Hepatocyte (in vitro differentiated cells): ENCODE results near the gene CTNND2. TPM values are rescaled to one million over a fixed set of nuclear protein-coding genes. Genes with fewer than 3 reads are reported as not detected.

ENCODE experiments used
- DNase-seq: peaks from one replicate; pipeline ENCODE4 v3.0.0-alpha.2; 2016; ENCODE audit warnings: low spot score
- H2AFZ ChIP-seq: fragments of 200-600 bp; sonication (generic); 2 replicates; pipeline ENCODE4 v1.6.0; 2016; ENCODE audit warnings: antibody characterized with exemption, mild to moderate bottlenecking
- H3K27ac ChIP-seq: fragments of 200-600 bp; sonication (generic); 2 replicates; pipeline ENCODE4 v1.5.1; 2016; ENCODE audit warnings: mild to moderate bottlenecking
- H3K27me3 ChIP-seq: fragments of 200-600 bp; sonication (generic); 2 replicates; pipeline ENCODE4 v1.6.1; 2016
- H3K36me3 ChIP-seq: fragments of 200-600 bp; sonication (generic); replicated peaks from 2 replicates; pipeline ENCODE4 v1.5.1; 2016; ENCODE audit warnings: low read depth; ENCODE audit not compliant: insufficient read depth
- H3K4me1 ChIP-seq: fragments of 200-600 bp; sonication (generic); 2 replicates; pipeline ENCODE4 v1.5.1; 2016; ENCODE audit warnings: mild to moderate bottlenecking, moderate library complexity; ENCODE audit not compliant: insufficient read depth
- H3K4me2 ChIP-seq: fragments of 200-600 bp; sonication (generic); 2 replicates; pipeline ENCODE4 v1.6.0; 2016
- H3K4me3 ChIP-seq: fragments of 200-600 bp; sonication (generic); 2 replicates; pipeline ENCODE4 v1.5.1; 2016; ENCODE audit warnings: mild to moderate bottlenecking
- H3K79me2 ChIP-seq: fragments of 200-600 bp; sonication (generic); 2 replicates; pipeline ENCODE4 v1.6.0; 2017; ENCODE audit warnings: mild to moderate bottlenecking
- H3K9me2 ChIP-seq: fragments of 200-600 bp; sonication (generic); replicated peaks from 2 replicates; pipeline ENCODE4 v1.6.0; 2017; ENCODE audit warnings: mild to moderate bottlenecking; ENCODE audit not compliant: insufficient read depth
- H3K9me3 ChIP-seq: fragments of 200-600 bp; sonication (generic); 2 replicates; pipeline ENCODE4 v1.5.1; 2016; ENCODE audit warnings: low read depth, mild to moderate bottlenecking
- H4K20me1 ChIP-seq: fragments of 200-600 bp; sonication (generic); 2 replicates; pipeline ENCODE4 v1.6.0; 2016; ENCODE audit warnings: mild to moderate bottlenecking; ENCODE audit not compliant: insufficient read depth, poor library complexity, severe bottlenecking
- CTCF ChIP-seq: fragments of 200-600 bp; sonication (generic); IDR thresholded peaks from 2 replicates; pipeline ENCODE4 v1.5.1; 2016; ENCODE audit warnings: antibody characterized with exemption, mild to moderate bottlenecking; ENCODE audit not compliant: poor library complexity
- EZH2 ChIP-seq: fragments of 200-600 bp; sonication (generic); IDR thresholded peaks from 2 replicates; pipeline ENCODE4 v1.6.1; 2016; ENCODE audit warnings: antibody characterized with exemption, mild to moderate bottlenecking, borderline replicate concordance
- EZH2phosphoT487 ChIP-seq: fragments of 200-600 bp; sonication (generic); IDR thresholded peaks from one replicate; pipeline ENCODE4 v1.6.1; 2018; ENCODE audit warnings: antibody characterized with exemption, mild to moderate bottlenecking, low read depth, moderate library complexity; ENCODE audit not compliant: unreplicated experiment, severe bottlenecking
- WGBS: methylation state at CpG from one replicate; pipeline ENCODE4 v1.1.6; 2016; ENCODE audit warnings: low lambda C conversion rate; ENCODE audit errors: missing lambda C conversion rate; 5-methylcytosine and 5-hydroxymethylcytosine counted together
- polyA plus RNA-seq: library from polyadenylated mRNA; unstranded; fragments of >200 nt; fragmentation: Nextera tagmentation; extraction: Ambion mirVana; gene quantifications from 2 replicates; pipeline ENCODE4 v1.2.1, GENCODE V29; 2016
- total RNA-seq: library from RNA; depleted of rRNA; stranded (reverse); fragments of >200 nt; gene quantifications from 2 replicates; pipeline ENCODE4 v1.2.3, GENCODE V29; 2014

Gene CTNND2
- total and polyA plus RNA-seq, 2 experiments from 2014 or later, result 27.5 to 30.3 TPM

DNA sequence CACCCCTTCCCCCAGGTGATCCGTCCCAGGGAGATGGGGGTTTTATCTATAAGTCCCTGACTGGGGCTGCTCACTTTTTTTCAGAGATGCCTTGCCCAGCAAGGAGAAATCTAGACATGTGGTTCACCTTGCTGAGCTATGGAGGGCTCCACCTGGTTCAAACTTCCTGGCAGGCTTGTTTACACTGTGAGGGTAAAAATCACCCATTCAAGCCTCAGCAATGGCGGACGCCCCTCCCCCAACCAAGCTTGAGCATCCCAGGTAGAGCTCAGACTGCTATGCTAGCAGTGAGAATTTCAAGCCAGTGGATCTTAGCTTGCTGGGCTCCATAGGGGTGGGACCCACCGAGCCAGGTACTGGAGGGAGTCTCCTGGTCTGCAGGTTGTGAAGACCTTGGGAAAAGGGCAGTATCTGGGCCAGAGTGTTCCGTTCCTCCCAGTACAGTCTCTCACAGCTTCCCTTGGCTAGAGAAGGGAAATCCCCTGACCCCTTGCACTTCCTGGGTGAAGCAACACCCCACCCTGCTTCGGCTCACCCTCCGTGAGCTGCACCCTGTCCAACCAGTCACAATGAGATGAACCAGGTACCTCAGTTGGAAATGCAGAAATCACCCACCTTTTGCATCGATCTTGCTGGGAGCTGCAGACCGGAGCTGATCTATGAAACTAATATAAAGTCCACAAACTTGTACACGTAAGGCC is 231.7 kb downstream of the CTNND2 start:
- Histone ChIP-seq H3K9me3 (no peaks in the 10 kb centered on the region), H3K9me2 (no peaks in the 10 kb centered on the region)

GRCh38 chr5:11658376-11658775 is 245.9 kb downstream of the CTNND2 start:
- 59% methylated on average over 5 of the region's 5 CpGs for WGBS
- Histone ChIP-seq H3K36me3 (no peaks in the 10 kb centered on the region), H4K20me1 (no peaks in the 10 kb centered on the region), H3K27me3 (no peaks in the 10 kb centered on the region), H2AFZ (no peak overlapping the region), H3K4me1 (no peaks in the 10 kb centered on the region), H3K9me2 (no peaks in the 10 kb centered on the region), H3K79me2 (no peaks in the 10 kb centered on the region), H3K9me3 (no peaks in the 10 kb centered on the region), H3K4me2 (no peak overlapping the region), H3K4me3 (no peak overlapping the region), H3K27ac (no peak overlapping the region)
- TF ChIP-seq CTCF, result no peak
- no peak for DNase-seq

More for the DNA sequence above, 231.7 kb downstream of the CTNND2 start:
- Histone ChIP-seq H3K4me2 (no peak overlapping the region), H2AFZ (no peak overlapping the region), H3K27me3 (no peaks in the 10 kb centered on the region), H3K4me3 (no peak overlapping the region), H3K79me2 (no peaks in the 10 kb centered on the region), H3K27ac (no peak overlapping the region), H3K36me3 (no peaks in the 10 kb centered on the region), H4K20me1 (no peaks in the 10 kb centered on the region), H3K4me1 (no peaks in the 10 kb centered on the region)
- 92% methylated on average over 10 of the region's 10 CpGs for WGBS
- TF ChIP-seq EZH2 (no peak), EZH2phosphoT487 (no peak), CTCF (no peak)
- no peak for DNase-seq

- Histone ChIP-seq H3K4me2 (no peak overlapping the region), H4K20me1 (no peaks in the 10 kb centered on the region), H3K27ac (no peak overlapping the region), H3K36me3 (no peaks in the 10 kb centered on the region), H3K9me3 (no peaks in the 10 kb centered on the region), H3K9me2 (no peaks in the 10 kb centered on the region), H3K79me2 (no peaks in the 10 kb centered on the region), H3K27me3 (no peaks in the 10 kb centered on the region), H2AFZ (no peak overlapping the region), H3K4me3 (no peak overlapping the region), H3K4me1 (no peaks in the 10 kb centered on the region)
- no peak for TF ChIP-seq EZH2phosphoT487
- 89% methylated on average over 4 of the region's 4 CpGs for WGBS
- no peak for DNase-seq
These were observed 247.3 kb downstream of the CTNND2 start for GRCh38 chr5:11656916-11657315.

- Histone ChIP-seq H3K27me3 (no peaks in the 10 kb centered on the region), H4K20me1 (no peaks in the 10 kb centered on the region), H3K9me2 (no peaks in the 10 kb centered on the region), H3K9me3 (no peaks in the 10 kb centered on the region), H3K4me3 (no peak overlapping the region), H3K79me2 (no peaks in the 10 kb centered on the region), H2AFZ (no peak overlapping the region), H3K27ac (no peak overlapping the region), H3K36me3 (no peaks in the 10 kb centered on the region), H3K4me1 (no peaks in the 10 kb centered on the region), H3K4me2 (no peak overlapping the region)
- WGBS, result 91% methylated on average over 4 of the region's 4 CpGs
- DNase-seq, result no peak
- TF ChIP-seq CTCF (no peak), EZH2 (no peak), EZH2phosphoT487 (no peak)
These were observed 248.6 kb downstream of the CTNND2 start for GRCh38 chr5:11655681-11656080.
